ENCODE data around the gene TLR3.

Gene TLR3

DNA sequence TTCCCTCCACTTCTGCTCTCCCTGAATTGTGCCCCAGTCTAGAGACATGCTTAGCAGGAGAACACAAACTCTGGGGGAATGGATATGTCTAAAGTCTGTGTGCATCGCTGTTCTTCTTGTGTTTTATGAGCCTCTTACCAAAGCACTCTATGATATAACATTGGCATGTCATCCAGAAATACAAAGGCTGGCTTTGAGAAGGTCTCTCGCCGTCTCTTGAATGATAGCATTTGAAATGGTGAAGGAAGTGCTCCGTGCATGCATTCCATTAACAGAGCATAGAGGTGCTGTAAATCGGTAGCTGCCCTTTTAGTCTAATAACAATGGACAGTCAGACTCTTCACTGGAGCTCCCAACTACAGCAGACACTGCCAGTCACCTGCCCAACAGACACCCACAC lies 28.4 kb downstream of the TLR3 start:
- in situ Hi-C loops (cut with HindIII; ENCODE audit: low pct_unique_long_range_greater_than_20kb, low sequenced_read_pairs), result no loop called here
- DNase-seq (ENCODE audit: low read depth in 1 of 2, low spot score in 1 of 2), result no peak
- TF ChIP-seq JUND (IDR thresholded peaks at IDR 0.05; ENCODE audit: low read depth), result no peak

DNA sequence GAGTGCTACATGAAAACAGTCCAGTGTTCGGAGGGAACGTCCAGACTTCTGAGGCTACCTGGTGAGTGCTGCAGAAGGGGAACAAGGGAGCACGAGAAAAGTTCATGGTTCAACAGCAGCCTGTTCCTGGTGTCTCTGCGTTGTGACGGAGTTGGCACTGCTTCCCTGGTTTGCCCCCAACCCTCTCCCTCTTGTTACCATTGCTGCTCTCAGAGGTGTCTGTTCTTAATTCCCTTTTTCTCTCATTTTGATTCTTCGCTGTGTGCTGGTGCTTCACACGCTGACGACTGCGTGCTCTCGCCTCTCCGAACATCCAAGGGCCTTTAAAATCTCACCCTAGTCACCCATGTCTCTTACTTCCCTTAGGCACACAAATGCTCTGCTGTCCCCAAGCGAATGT lies 34.0 kb downstream of the TLR3 start:
- no peak for DNase-seq (ENCODE audit: low read depth in 1 of 2, low spot score in 1 of 2)
- no peak for TF ChIP-seq JUND (IDR thresholded peaks at IDR 0.05; ENCODE audit: low read depth)

DNA sequence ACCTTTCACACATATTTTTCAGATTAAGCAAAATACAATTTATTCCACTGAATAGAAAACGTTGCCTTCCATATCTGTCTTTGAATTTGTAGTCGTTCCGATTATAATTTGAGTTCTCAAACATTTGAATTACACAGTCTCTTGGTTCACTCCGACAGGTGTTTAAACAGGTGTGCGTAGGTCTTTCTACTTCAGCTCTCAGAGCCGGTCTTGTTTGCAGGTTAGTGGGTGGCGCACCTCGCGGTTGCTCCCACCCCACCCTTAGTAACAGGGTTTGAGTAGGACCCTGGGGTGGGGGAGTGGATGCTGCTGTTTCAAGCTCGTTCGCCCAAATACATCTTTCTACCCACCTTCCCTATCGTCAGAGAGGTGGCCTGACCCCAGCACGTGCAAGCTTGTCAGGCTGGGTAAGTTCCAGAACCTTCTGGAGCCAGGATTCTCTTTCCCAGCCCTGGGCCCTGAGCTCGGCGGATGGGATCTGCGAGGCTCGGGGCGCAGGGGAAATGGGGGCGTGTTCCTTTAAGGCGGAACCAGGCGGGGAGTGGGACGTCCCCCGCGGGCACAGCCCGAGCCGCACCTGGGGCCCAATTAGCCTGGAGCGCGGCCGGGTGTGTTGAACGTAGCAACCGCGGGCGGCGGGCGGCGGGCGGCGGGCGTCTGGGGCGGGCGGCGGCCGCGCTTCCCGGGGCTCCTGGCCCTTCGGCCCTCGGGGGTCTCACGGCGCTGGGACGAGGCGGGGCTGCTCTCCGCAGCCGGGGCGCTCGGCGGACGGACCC lies 35.3 kb downstream of the TLR3 start, which contains the start of gene FAM149A:
FAM149A (plus strand) TSS at position 591 of the 776 bp plus-strand sequence.
- TF ChIP-seq JUND (IDR thresholded peaks at IDR 0.05; ENCODE audit: low read depth), result no peak
- in situ Hi-C loops (cut with HindIII; ENCODE audit: low pct_unique_long_range_greater_than_20kb, low sequenced_read_pairs), result no loop called here
- no peak for DNase-seq (ENCODE audit: low read depth in 1 of 2, low spot score in 1 of 2)

More for the DNA sequence above, 34.0 kb downstream of the TLR3 start:
- in situ Hi-C loops (cut with HindIII; ENCODE audit: low pct_unique_long_range_greater_than_20kb, low sequenced_read_pairs), result no loop called here

DNA sequence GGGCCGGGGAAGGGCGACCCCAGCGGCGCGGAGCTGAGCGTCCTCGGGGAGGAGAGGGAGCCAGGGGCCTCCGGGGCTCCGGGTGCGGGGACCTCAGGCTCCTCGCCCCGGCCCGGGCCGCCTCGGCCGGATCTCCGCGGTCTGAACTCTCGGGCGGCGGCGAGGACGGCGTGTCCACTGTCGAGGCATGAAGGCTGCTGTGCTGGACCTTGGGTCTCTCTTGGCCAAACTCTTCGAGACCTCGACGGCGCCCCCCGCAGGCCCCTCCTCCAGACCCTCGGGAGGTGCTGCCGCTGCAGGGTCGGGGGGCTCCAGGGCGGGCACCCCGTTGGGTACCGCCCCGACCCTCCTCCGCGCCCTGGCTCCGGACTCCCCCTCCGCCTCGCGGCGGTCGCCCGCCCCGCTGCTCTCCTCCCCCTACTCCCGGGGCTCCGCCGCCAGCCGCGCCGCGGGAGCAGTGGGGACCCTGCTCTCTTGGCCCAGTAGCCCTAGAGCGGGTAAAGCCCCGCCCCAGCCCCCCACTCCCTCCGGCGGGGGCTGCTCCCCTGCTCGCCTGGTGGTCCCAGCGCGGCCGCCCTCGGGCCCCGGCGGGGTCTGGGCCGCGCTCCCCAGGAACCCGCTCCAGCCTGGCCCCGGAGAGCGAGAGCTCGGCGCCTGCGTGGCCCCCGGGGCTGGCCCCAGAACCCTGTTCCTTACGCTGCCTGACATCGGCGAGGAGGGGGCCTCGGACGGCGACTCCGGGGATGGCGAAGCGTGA lies 36.1 kb downstream of the TLR3 start:
- DNase-seq (ENCODE audit: low read depth in 1 of 2, low spot score in 1 of 2), result peak in 1 of 2 experiments; percentile 26
- TF ChIP-seq JUND (IDR thresholded peaks at IDR 0.05; ENCODE audit: low read depth), result no peak
- in situ Hi-C loops (cut with HindIII; ENCODE audit: low pct_unique_long_range_greater_than_20kb, low sequenced_read_pairs), result no loop called here

DNA sequence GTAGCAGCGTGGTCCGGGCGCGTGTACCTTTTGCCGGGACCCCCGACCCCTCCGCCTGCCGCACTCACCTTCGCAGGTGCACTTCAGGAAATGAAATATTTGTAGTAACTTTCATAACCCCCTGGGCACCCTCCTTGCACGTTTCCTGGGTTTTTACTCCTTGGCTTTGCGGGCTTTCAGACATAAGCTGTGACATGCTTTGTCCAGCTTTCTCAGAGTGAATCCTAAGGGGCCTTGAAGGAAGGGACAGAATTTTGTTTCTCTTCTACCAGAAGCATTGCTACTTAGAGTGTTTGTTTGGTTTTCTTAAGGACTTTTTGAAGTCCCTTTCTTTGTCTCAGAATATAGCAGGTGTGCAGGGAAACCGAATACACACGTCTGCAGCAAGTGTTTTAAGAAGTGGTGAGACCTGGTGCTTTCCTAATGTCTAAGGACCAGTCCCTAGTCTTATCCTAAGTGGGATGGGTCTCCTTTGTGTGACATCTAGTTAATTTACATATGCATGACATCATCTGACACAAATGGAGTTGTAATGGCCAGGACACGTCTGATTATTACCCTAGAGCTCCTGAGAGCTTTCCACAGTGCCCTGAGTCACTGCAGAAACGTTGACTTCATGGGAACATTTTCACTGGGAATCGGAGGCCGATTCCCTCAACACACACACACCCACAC lies 36.8 kb downstream of the TLR3 start:
- in situ Hi-C loops (cut with HindIII; ENCODE audit: low pct_unique_long_range_greater_than_20kb, low sequenced_read_pairs), result no loop called here
- DNase-seq (ENCODE audit: low read depth in 1 of 2, low spot score in 1 of 2), result no peak
- no peak for TF ChIP-seq JUND (IDR thresholded peaks at IDR 0.05; ENCODE audit: low read depth)

DNA sequence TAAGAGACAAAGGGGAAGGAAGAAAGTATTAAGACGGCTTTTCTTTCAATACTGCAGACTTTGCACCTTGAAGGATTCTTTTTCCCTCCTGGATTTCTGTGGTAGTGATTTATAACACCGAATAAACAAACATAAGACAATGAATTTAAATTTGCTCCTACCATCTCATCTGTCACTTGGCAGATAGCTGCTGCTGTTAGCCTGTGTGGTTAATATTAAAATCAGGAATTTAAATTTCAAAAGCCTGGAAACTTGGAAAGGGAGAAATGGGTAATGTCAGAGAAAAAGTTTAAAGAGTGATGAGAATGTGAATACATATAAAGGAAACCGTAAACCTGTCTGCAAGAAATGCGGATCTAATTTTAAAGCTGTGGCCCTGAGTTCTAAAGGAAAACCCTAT lies 39.0 kb downstream of the TLR3 start:
- in situ Hi-C loops (cut with HindIII; ENCODE audit: low pct_unique_long_range_greater_than_20kb, low sequenced_read_pairs), result no loop called here
- no peak for TF ChIP-seq JUND (IDR thresholded peaks at IDR 0.05; ENCODE audit: low read depth)
- no peak for DNase-seq (ENCODE audit: low read depth in 1 of 2, low spot score in 1 of 2)

DNA sequence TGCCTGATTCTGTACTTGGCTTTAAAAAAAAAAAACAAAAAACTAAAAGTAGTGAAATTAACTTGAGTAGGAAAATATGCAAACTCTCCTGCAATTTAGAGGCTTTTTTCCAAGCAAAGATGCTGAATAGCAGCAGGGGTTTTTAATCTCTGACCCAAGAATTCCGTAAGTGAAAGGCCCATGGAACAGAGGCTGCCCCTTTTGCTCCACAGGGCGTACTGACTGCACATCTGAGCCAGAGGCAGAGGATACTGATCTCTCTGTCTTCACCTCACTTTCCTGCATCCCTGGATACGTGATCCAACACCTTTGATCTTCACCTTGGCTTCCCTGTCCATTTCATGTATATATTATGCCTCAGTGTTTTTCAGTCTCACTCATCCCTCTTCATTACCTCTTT lies 39.4 kb downstream of the TLR3 start:
- TF ChIP-seq JUND (IDR thresholded peaks at IDR 0.05; ENCODE audit: low read depth), result no peak

DNA sequence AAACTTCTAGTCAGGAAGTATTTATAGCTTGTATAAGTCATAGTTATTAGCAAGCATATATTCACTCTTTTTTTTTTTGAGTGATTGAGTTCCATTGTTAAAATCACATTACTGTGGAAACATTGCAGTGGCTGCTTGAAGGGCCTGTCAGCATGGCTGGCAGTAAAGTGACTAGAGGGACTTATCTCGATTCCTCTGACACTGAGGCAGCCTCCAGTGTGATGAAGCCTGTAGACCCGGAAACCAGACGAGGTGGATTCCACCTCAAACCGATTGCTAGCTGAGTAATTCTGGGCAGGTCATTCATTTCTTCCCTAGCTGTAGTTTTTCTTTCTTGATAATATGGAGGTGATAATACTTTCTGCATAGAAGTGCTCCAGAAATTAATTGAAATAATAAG lies 40.3 kb downstream of the TLR3 start:
- DNase-seq (ENCODE audit: low read depth in 1 of 2, low spot score in 1 of 2), result no peak
- in situ Hi-C loops (cut with HindIII; ENCODE audit: low pct_unique_long_range_greater_than_20kb, low sequenced_read_pairs), result no loop called here
- no peak for TF ChIP-seq JUND (IDR thresholded peaks at IDR 0.05; ENCODE audit: low read depth)

More for the DNA sequence above, 39.4 kb downstream of the TLR3 start:
- in situ Hi-C loops (cut with HindIII; ENCODE audit: low pct_unique_long_range_greater_than_20kb, low sequenced_read_pairs), result no loop called here
- no peak for DNase-seq (ENCODE audit: low read depth in 1 of 2, low spot score in 1 of 2)

DNA sequence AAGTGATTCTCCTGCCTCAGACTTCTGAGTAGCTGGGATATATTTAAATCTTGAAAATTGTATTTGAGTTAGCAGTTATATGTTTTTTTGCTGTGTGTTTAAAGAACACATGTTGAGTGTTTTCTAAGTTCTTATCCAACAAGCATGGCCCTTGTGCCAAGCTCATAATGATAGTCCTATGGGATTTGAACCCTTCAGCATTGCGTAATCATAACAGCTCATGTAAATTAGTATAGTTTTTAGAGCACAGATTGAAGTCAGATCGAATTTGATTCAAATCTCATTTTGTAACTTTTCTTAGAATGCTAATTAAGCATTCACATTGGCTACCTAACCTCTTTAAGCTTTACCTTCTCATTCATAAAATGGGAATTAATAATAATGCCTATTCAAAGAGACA lies 47.7 kb downstream of the TLR3 start:
- no peak for TF ChIP-seq JUND (IDR thresholded peaks at IDR 0.05; ENCODE audit: low read depth)
- no peak for DNase-seq (ENCODE audit: low read depth in 1 of 2, low spot score in 1 of 2)
- in situ Hi-C loops (cut with HindIII; ENCODE audit: low pct_unique_long_range_greater_than_20kb, low sequenced_read_pairs), result no loop called here

DNA sequence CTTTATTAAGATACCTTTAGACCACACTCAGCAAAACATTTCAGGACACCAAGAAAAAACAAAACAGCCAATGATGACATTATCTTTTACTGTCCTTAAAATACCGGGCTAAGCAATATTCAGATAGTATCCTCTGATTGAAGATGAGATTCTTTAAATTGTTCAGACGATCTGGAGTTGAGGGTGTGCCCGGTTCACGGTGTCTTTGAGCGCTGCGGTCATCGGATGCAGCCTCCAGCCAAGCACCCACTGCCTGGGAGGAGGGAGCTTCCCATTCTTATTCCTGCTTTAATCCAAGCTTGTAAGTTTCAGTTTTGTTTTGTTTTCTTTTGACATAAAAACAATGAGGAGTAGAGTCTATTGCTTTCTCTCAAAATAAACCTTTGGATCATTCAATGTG lies 49.6 kb downstream of the TLR3 start:
- in situ Hi-C loops (cut with HindIII; ENCODE audit: low pct_unique_long_range_greater_than_20kb, low sequenced_read_pairs), result no loop called here
- no peak for TF ChIP-seq JUND (IDR thresholded peaks at IDR 0.05; ENCODE audit: low read depth)
- DNase-seq (ENCODE audit: low read depth in 1 of 2, low spot score in 1 of 2), result no peak

DNA sequence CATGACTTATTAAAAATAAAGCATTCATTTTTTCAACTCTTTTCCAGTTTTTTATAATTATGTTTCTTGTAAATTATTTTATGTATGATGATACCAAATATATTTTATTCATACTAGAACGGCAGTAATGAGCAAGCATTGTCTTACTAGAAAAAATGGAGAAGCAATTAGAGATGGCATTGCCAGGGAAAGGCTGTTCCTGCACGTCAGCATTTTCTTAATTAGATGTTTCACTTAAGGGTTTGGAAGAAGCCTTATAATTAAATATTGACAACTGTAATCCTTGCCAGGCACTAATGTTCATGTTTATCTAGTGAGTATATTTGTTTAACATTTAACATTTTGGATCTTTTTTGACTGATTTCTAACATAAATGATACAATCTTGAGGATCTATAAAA lies 52.1 kb downstream of the TLR3 start:
- in situ Hi-C loops (cut with HindIII; ENCODE audit: low pct_unique_long_range_greater_than_20kb, low sequenced_read_pairs), result no loop called here

DNA sequence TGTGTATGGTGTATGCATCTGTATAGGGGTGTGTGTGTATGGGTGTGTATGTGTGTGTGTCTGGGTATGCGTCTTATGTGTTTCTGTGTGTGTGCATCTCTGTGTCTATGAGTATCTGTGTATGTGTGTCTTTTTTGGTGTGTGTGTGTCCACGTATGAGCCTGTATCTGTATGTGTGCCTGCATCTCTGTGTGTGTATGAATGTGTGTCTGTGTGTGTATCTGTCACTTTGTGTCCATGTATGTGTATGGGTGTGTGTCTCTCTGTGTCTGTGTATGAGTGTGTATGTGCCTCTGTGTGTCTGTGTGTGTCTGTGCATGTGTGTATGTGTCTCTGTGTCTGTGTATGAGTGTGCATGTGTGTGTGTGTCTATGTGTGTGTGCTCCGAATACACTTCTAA lies 59.9 kb downstream of the TLR3 start:
- in situ Hi-C loops (cut with HindIII; ENCODE audit: low pct_unique_long_range_greater_than_20kb, low sequenced_read_pairs), result no loop called here
- no peak for DNase-seq (ENCODE audit: low read depth in 1 of 2, low spot score in 1 of 2)

More for the DNA sequence above, 52.1 kb downstream of the TLR3 start:
- no peak for TF ChIP-seq JUND (IDR thresholded peaks at IDR 0.05; ENCODE audit: low read depth)
- DNase-seq (ENCODE audit: low read depth in 1 of 2, low spot score in 1 of 2), result no peak

DNA sequence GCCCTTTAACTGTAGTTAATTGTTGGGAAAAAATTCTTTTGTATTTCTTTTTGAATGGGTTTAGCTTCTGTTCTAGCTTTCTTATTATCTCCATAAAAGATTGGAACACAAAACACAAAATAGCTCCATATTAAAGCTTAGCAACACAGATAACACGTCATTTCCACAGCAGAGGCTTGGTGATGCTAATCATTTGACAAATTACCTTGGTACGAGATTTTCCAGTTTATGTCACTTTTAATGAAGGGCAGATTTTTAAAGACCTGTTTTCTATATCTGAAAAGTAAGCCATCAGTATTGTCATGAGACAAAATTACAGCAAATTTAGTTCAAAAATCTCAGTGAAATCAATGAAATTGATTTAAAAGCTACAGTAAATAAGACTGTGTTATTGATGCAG lies 63.0 kb downstream of the TLR3 start:
- no peak for DNase-seq (ENCODE audit: low read depth in 1 of 2, low spot score in 1 of 2)
- TF ChIP-seq JUND (IDR thresholded peaks at IDR 0.05; ENCODE audit: low read depth), result no peak
- in situ Hi-C loops (cut with HindIII; ENCODE audit: low pct_unique_long_range_greater_than_20kb, low sequenced_read_pairs), result no loop called here

More for the DNA sequence above, 59.9 kb downstream of the TLR3 start:
- TF ChIP-seq JUND (IDR thresholded peaks at IDR 0.05; ENCODE audit: low read depth), result no peak

Data from T47D (cell line).